Measurements from ENCODE around the gene EFNB2. TPM values are rescaled to one million over a fixed set of nuclear protein-coding genes. Genes with fewer than 3 reads are reported as not detected.

The EFNB2 gene, protein sequence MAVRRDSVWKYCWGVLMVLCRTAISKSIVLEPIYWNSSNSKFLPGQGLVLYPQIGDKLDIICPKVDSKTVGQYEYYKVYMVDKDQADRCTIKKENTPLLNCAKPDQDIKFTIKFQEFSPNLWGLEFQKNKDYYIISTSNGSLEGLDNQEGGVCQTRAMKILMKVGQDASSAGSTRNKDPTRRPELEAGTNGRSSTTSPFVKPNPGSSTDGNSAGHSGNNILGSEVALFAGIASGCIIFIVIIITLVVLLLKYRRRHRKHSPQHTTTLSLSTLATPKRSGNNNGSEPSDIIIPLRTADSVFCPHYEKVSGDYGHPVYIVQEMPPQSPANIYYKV
- 79.4 and 83.1 TPM in 2 replicates for total RNA-seq
- long read RNA-seq, full-length matches to known transcripts: 1 of 20 reads
- long read RNA-seq, partial matches to known transcripts: 1 of 20 reads
- long read RNA-seq, other reads (novel, unspliced or antisense): 18 of 20 reads

DNA sequence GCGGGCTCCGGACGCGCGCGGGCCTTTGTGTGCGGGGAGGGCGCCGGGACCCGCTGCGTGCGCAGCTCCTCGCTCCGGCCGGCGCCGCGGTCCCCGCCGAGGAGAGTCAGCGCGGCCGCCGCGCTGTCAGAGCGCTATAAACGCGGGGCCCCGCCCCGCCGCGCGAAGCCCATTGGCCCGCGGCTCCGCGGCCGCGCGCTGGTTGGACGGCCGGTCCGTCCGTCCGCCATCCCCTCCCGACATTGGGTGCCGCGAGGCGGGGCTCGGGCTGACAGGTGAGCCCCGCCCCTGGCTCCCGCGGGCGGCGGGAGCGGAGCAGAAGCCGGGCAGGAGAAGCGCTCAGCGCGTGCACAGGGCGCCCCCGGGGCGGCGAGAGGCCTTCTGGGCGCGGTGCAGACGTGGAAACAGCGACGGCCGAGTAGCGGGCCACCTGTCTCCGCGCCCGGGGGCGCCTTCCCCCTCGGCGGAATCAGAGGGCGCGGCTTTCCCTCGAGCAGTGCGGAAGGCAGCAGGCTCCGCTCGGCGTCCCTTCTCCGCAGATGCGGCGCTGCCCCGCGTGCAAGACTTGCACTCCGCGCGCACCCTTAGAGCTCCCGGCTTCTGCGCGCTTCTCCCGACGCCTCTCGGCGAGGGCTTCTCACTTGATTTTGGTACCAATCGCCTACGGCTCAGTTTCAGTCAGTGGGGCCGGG lies at the start of gene EFNB2:
Gene EFNB2 (minus strand): TSS at position 111 of the 692 bp plus-strand sequence. CDS start 698 bp downstream, outside the sequence.
- DNase-seq (ENCODE audit: low read depth, low spot score): peak; percentile 82
- Mint-ChIP-seq H3K4me3 (peak within 1 kb of the TSS; percentile 93), H3K36me3 (ENCODE audit: low read depth) (peaks cover 10% of the 10 kb centered on the region), H3K4me1 (peaks cover 38% of the 10 kb centered on the region), H3K27ac (ENCODE audit: unreplicated experiment) (peak within 1 kb of the TSS; percentile 97), H3K27me3 (ENCODE audit: low read depth) (peaks cover 13% of the 10 kb centered on the region), H3K9me3 (no peaks in the 10 kb centered on the region)
- TF ChIP-seq, protein P1, sequence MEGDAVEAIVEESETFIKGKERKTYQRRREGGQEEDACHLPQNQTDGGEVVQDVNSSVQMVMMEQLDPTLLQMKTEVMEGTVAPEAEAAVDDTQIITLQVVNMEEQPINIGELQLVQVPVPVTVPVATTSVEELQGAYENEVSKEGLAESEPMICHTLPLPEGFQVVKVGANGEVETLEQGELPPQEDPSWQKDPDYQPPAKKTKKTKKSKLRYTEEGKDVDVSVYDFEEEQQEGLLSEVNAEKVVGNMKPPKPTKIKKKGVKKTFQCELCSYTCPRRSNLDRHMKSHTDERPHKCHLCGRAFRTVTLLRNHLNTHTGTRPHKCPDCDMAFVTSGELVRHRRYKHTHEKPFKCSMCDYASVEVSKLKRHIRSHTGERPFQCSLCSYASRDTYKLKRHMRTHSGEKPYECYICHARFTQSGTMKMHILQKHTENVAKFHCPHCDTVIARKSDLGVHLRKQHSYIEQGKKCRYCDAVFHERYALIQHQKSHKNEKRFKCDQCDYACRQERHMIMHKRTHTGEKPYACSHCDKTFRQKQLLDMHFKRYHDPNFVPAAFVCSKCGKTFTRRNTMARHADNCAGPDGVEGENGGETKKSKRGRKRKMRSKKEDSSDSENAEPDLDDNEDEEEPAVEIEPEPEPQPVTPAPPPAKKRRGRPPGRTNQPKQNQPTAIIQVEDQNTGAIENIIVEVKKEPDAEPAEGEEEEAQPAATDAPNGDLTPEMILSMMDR (conservative IDR thresholded peaks at IDR 0.05): no peak

DNA sequence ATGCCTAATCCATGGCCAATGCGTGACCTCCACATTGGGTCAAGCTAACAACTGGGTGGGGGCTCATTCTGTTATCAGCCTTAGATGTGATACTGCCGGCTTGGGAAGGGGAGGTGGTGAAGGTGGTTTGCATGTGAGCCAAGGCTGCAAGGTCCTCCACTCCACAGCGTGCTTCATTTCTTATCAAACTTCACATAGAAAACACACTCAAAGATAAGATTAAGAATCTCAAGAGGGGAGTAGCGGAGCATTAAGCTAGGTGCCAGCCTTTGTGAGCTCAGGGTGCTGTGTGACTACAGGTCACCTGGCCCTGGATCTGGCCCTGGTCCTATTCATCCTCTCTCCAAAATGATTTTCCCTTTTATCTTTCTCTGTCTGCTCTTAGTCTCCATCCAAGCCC lies 45.8 kb upstream of the EFNB2 start:
- Mint-ChIP-seq H3K9me3 (peaks cover 8% of the 10 kb centered on the region), H3K36me3 (ENCODE audit: low read depth) (peaks cover 11% of the 10 kb centered on the region), H3K4me3 (no peak overlapping the region), H3K27me3 (ENCODE audit: low read depth) (no peaks in the 10 kb centered on the region), H3K4me1 (no peaks in the 10 kb centered on the region), H3K27ac (ENCODE audit: unreplicated experiment) (no peak overlapping the region)
- TF ChIP-seq, protein P1 (conservative IDR thresholded peaks at IDR 0.05): no peak
- DNase-seq (ENCODE audit: low read depth, low spot score): no peak

DNA sequence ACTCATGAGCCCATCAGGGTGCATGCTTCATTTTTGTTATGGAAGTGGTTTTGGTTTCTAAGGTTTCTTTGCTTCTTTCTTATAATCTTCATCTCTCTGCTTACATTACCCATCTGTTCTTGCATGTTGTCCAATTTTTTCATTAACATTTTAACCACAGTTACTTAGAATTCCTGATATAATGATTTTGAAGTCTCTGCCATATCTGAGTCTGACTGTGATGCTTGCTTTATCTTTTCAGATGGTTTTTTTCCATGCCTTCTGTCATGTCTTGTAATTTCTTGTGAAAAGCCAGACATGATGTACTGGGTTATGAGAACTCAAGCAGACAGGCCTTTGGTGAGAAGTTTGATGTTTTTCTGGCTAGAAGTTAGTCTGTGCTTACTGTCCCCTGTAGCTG lies 40.4 kb upstream of the EFNB2 start:
- TF ChIP-seq, protein P1 (conservative IDR thresholded peaks at IDR 0.05): no peak
- Mint-ChIP-seq H3K4me1 (no peaks in the 10 kb centered on the region), H3K27ac (ENCODE audit: unreplicated experiment) (no peak overlapping the region), H3K4me3 (no peak overlapping the region), H3K36me3 (ENCODE audit: low read depth) (peaks cover 5% of the 10 kb centered on the region), H3K27me3 (ENCODE audit: low read depth) (no peaks in the 10 kb centered on the region), H3K9me3 (peaks cover 2% of the 10 kb centered on the region)
- DNase-seq (ENCODE audit: low read depth, low spot score): no peak

DNA sequence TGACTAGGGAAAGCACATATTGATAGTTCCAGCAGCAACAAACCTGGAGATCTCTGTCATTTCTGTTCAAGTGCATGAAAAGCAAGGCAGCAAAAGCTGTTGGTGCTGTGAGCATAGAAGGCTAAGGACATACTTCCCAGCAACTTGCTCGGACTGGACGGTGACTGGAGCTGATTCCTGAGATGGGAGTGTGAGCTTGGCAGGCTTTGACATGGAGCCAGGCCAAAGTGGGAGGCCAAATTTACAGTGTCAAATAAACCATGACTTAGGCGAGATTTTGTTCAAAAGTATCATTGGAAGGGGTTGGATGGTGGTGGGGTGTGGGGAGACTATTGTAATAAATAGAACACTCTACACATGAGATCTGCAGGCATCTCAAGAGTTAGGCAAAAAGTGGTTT lies 38.4 kb upstream of the EFNB2 start:
- peaks cover 7% of the 10 kb centered on the region for H3K4me1 Mint-ChIP-seq
- DNase-seq (ENCODE audit: low read depth, low spot score): no peak
- H3K27me3 Mint-ChIP-seq (ENCODE audit: low read depth): no peaks in the 10 kb centered on the region
- peaks cover 8% of the 10 kb centered on the region for H3K9me3 Mint-ChIP-seq
- H3K27ac Mint-ChIP-seq (ENCODE audit: unreplicated experiment): no peak overlapping the region
- H3K4me3 Mint-ChIP-seq: no peak overlapping the region
- H3K36me3 Mint-ChIP-seq (ENCODE audit: low read depth): peaks cover 5% of the 10 kb centered on the region
- TF ChIP-seq, protein P1 (conservative IDR thresholded peaks at IDR 0.05): no peak

DNA sequence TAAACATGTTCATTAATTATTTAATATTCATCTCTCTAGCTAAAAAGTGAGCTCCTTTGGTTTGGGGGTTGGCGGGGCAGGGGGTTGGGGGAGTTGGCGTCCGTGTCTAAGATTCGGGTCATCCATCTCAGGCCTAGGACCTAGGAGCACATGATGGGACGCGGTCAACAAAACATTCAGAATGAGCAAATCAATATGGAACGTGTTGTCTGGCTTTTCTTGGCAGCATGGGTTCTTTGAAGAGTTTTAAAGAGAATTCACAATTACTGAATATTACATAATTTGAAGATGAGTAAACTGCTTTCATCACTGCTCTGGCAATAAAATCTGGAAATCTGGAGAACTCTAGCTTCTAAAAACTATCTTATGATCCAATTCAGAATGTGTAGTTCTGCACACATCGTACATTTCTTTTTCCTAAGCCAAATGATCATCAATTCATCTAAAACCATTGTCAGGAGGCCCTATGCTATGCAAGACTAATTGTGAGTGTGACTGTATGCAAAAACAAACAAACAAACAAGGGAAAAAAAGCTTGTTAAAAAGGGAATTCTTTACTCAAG lies 37.9 kb upstream of the EFNB2 start:
- H3K4me1 Mint-ChIP-seq: peaks cover 10% of the 10 kb centered on the region
- no peak overlapping the region for H3K27ac Mint-ChIP-seq (ENCODE audit: unreplicated experiment)
- TF ChIP-seq, protein P1 (conservative IDR thresholded peaks at IDR 0.05): no peak
- H3K4me3 Mint-ChIP-seq: no peak overlapping the region
- DNase-seq (ENCODE audit: low read depth, low spot score): no peak
- H3K36me3 Mint-ChIP-seq (ENCODE audit: low read depth): peaks cover 5% of the 10 kb centered on the region
- H3K9me3 Mint-ChIP-seq: peaks cover 8% of the 10 kb centered on the region
- H3K27me3 Mint-ChIP-seq (ENCODE audit: low read depth): no peaks in the 10 kb centered on the region
